H9 (cell line): ENCODE data around the gene FRYL. TPM values are rescaled to one million over a fixed set of nuclear protein-coding genes. Genes with fewer than 3 reads are reported as not detected.

Experiments
- DNase-seq: peaks from one replicate; pipeline ENCODE4 v3.0.0-alpha.2; 2017
- H2AFZ ChIP-seq: one replicate; pipeline ENCODE4 v1.6.1; 2013; ENCODE audit warnings: mild to moderate bottlenecking, low read length, control low read depth, moderate library complexity
- H2AK5ac ChIP-seq: 2 replicates; pipeline ENCODE4 v1.6.1; 2013; ENCODE audit warnings: low read length, control low read depth, mixed read lengths; ENCODE audit not compliant: insufficient read length
- H2BK120ac ChIP-seq: one replicate; pipeline ENCODE4 v1.6.1; 2013; ENCODE audit warnings: low read depth, mild to moderate bottlenecking, low read length, control low read depth, inconsistent platforms; ENCODE audit not compliant: poor library complexity, severe bottlenecking
- H2BK12ac ChIP-seq: 2 replicates; pipeline ENCODE4 v1.6.1; 2013; ENCODE audit warnings: low read length, control low read depth, mixed read lengths, low read depth; ENCODE audit not compliant: insufficient read length
- H2BK15ac ChIP-seq: 2 replicates; pipeline ENCODE4 v1.6.1; 2013; ENCODE audit warnings: low read depth, low read length, control low read depth
- H2BK20ac ChIP-seq: one replicate; pipeline ENCODE4 v1.6.1; 2013; ENCODE audit warnings: low read depth, mild to moderate bottlenecking, low read length, control low read depth, inconsistent platforms; ENCODE audit not compliant: poor library complexity, severe bottlenecking
- H2BK5ac ChIP-seq: 2 replicates; pipeline ENCODE4 v1.6.1; 2013; ENCODE audit warnings: low read length, control low read depth, mixed read lengths; ENCODE audit not compliant: insufficient read length
- H3K14ac ChIP-seq: 2 replicates; pipeline ENCODE4 v1.6.1; 2013; ENCODE audit warnings: low read length, control low read depth; ENCODE audit not compliant: insufficient read depth
- H3K18ac ChIP-seq: 2 replicates; pipeline ENCODE4 v1.6.1; 2013; ENCODE audit warnings: low read depth, mild to moderate bottlenecking, mixed read lengths, low read length, control low read depth; ENCODE audit not compliant: insufficient read length
- H3K23ac ChIP-seq: 2 replicates; pipeline ENCODE4 v1.6.1; 2013; ENCODE audit warnings: low read length, control low read depth, mixed read lengths, low read depth; ENCODE audit not compliant: insufficient read length
- H3K23me2 ChIP-seq: 2 replicates; pipeline ENCODE4 v1.6.1; 2013; ENCODE audit warnings: low read depth, mild to moderate bottlenecking, mixed read lengths, low read length, control low read depth; ENCODE audit not compliant: insufficient read length, poor library complexity, severe bottlenecking
- H3K27ac ChIP-seq: 2 replicates; pipeline ENCODE4 v1.5.1; 2013; ENCODE audit warnings: low read length, control low read depth, mixed read lengths, low read depth; ENCODE audit not compliant: insufficient read length
- H3K27me3 ChIP-seq: 2 replicates; pipeline ENCODE4 v1.6.1; 2013; ENCODE audit warnings: low read length, control low read depth, inconsistent platforms; ENCODE audit not compliant: insufficient read depth
- H3K4ac ChIP-seq: 2 replicates; pipeline ENCODE4 v1.6.1; 2013; ENCODE audit warnings: low read depth, mild to moderate bottlenecking, control low read depth, inconsistent platforms, low read length, moderate library complexity
- H3K4me1 ChIP-seq: 2 replicates; pipeline ENCODE4 v1.6.1; 2013; ENCODE audit warnings: low read length, control low read depth, inconsistent platforms; ENCODE audit not compliant: insufficient read depth
- H3K4me2 ChIP-seq: 2 replicates; pipeline ENCODE4 v1.6.1; 2013; ENCODE audit warnings: low read length, control low read depth, mixed read lengths; ENCODE audit not compliant: insufficient read length, insufficient read depth
- H3K56ac ChIP-seq: 2 replicates; pipeline ENCODE4 v1.6.1; 2013; ENCODE audit warnings: low read depth, mild to moderate bottlenecking, mixed read lengths, low read length, control low read depth; ENCODE audit not compliant: insufficient read length
- H3K79me1 ChIP-seq: 2 replicates; pipeline ENCODE4 v1.6.1; 2013; ENCODE audit warnings: low read depth, mild to moderate bottlenecking, moderate library complexity, low read length, control low read depth, inconsistent platforms; ENCODE audit not compliant: insufficient read depth, poor library complexity, severe bottlenecking
- H3K79me2 ChIP-seq: 2 replicates; pipeline ENCODE4 v1.6.1; 2013; ENCODE audit warnings: low read length, control low read depth, inconsistent platforms; ENCODE audit not compliant: insufficient read depth
- H3K9ac ChIP-seq: 2 replicates; pipeline ENCODE4 v1.6.1; 2013; ENCODE audit warnings: low read length, control low read depth, mixed read lengths; ENCODE audit not compliant: insufficient read length; ENCODE audit errors: extremely low read depth
- H3K9me3 ChIP-seq: one replicate; pipeline ENCODE4 v1.6.1; 2013; ENCODE audit warnings: low read depth, low read length, inconsistent platforms; ENCODE audit not compliant: control insufficient read depth
- H3T11ph ChIP-seq: one replicate; pipeline ENCODE4 v1.6.1; 2013; ENCODE audit warnings: mild to moderate bottlenecking, low read length, control low read depth, inconsistent platforms
- H4K20me1 ChIP-seq: one replicate; pipeline ENCODE4 v1.6.1; 2013; ENCODE audit not compliant: control insufficient read depth, insufficient read length, insufficient read depth
- H4K5ac ChIP-seq: 2 replicates; pipeline ENCODE4 v1.6.1; 2013; ENCODE audit warnings: low read depth, mild to moderate bottlenecking, mixed read lengths, low read length, control low read depth; ENCODE audit not compliant: insufficient read length
- H4K8ac ChIP-seq: replicated peaks from 2 replicates; pipeline ENCODE4 v1.6.1; 2013; ENCODE audit warnings: low read length, control low read depth, mixed read lengths, low read depth; ENCODE audit not compliant: insufficient read length
- H4K91ac ChIP-seq: 2 replicates; pipeline ENCODE4 v1.6.1; 2013; ENCODE audit warnings: low read depth, mild to moderate bottlenecking, moderate library complexity, mixed read lengths, low read length, control low read depth; ENCODE audit not compliant: insufficient read length
- H3K27ac Mint-ChIP-seq, 3 experiments: 2 replicates in 2 of 3; 3 replicates in 1 of 3; pipeline ENCODE4 v1.8.0; 2020 to 2021; ENCODE audit warnings: mixed read lengths in 3 of 3, mild to moderate bottlenecking in 1 of 3, moderate library complexity in 1 of 3
- H3K27me3 Mint-ChIP-seq: 2 replicates; pipeline ENCODE4 v1.8.0; 2021; ENCODE audit warnings: low read depth, mild to moderate bottlenecking, moderate library complexity, mixed read lengths
- H3K36me3 Mint-ChIP-seq, 3 experiments: 2 replicates in 2 of 3; 3 replicates in 1 of 3; pipeline ENCODE4 v1.8.0; 2020 to 2021; ENCODE audit warnings: low read depth in 3 of 3, mixed read lengths in 3 of 3; ENCODE audit not compliant: insufficient read depth in 1 of 3
- H3K4me1 Mint-ChIP-seq, 2 experiments: 2 replicates each; pipeline ENCODE4 v1.8.0; 2020; ENCODE audit warnings: mixed read lengths in 2 of 2
- H3K4me3 Mint-ChIP-seq, 2 experiments: 2 replicates in 1 of 2; 3 replicates in 1 of 2; pipeline ENCODE4 v1.8.0; 2020 to 2021; ENCODE audit warnings: mild to moderate bottlenecking in 2 of 2, mixed read lengths in 2 of 2, moderate library complexity in 1 of 2
- H3K9me3 Mint-ChIP-seq, 2 experiments: 2 replicates in 1 of 2; 3 replicates in 1 of 2; pipeline ENCODE4 v1.8.0; 2020; ENCODE audit warnings: mild to moderate bottlenecking in 2 of 2, mixed read lengths in 2 of 2, moderate library complexity in 1 of 2
- WGBS: extraction: QIAGEN DNeasy Blood & Tissue Kit; methylation state at CpG from one replicate; pipeline ENCODE4 v1.1.7; 2013; ENCODE audit warnings: missing lambda C conversion rate, low lambda C conversion rate, mixed read lengths; ENCODE audit not compliant: insufficient read length; ENCODE audit errors: extremely low coverage; 5-methylcytosine and 5-hydroxymethylcytosine counted together
- total RNA-seq: library from RNA; stranded (reverse); gene quantifications from 2 replicates; pipeline ENCODE4 v1.2.1, GENCODE V29; 2021
- TF ChIP-seq, protein P1 (sequence below): fragments of 200-600 bp; sonication (generic); conservative IDR thresholded peaks from 3 replicates; pipeline ENCODE4 v1.8.0; 2021; ENCODE audit warnings: antibody characterized with exemption, mild to moderate bottlenecking

FRYL gene
- total RNA-seq, 1 experiment from 2014 or later = 31.5 TPM

DNA sequence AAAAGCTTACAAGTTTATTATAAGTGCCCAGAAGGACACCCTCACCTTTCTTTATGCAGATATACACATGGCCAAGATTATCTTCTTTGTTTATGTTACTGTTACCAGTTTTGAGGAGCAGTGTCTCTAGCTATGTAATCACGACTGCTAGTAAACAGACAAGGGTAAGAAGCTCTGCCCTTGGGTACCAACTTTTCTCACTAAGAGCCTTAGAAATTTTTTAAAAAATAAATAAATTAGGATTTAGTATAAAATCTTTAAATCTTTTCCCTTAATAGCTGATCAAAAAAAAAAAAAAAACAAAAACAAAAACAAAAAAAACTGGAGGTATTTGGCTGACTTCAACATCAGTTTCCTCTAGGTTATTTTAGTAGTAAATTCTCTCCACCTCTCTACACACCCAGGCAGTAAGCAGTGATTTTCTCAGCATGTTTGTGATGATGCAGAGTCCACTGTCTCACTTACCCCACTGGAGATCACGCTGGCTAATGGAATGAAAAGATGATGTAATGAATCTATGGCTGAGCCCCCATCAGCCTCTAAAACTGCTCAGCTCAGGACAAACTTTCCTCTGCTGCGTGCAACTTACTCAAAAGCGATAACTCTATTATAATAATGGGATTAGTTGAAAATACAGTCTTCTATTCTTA, 125.9 kb downstream of the FRYL start:
- Histone ChIP-seq H3K4me1 (no peaks in the 10 kb centered on the region), H3K4me2 (no peak overlapping the region), H2AK5ac (no peak overlapping the region), H3K9ac (no peak overlapping the region), H3K14ac (no peak overlapping the region), H2BK15ac (no peak overlapping the region), H3K79me1 (no peaks in the 10 kb centered on the region), H4K5ac (no peak overlapping the region), H3K56ac (no peak overlapping the region), H2BK20ac (no peak overlapping the region), H3K23ac (no peak overlapping the region), H3K27me3 (no peaks in the 10 kb centered on the region), H3K79me2 (no peaks in the 10 kb centered on the region), H3K23me2 (no peaks in the 10 kb centered on the region), H4K8ac (no peak overlapping the region), H2BK5ac (no peak overlapping the region), H2AFZ (no peak overlapping the region), H2BK120ac (no peak overlapping the region), H2BK12ac (no peak overlapping the region), H4K91ac (no peak overlapping the region), H3K18ac (no peak overlapping the region), H4K20me1 (no peaks in the 10 kb centered on the region), H3K9me3 (no peaks in the 10 kb centered on the region), H3K4ac (no peak overlapping the region), H3K27ac (no peak overlapping the region), H3T11ph (no peak overlapping the region)
- DNase-seq = no peak
- WGBS = no CpG with 5 or more reads among the region's 4 CpGs
- TF ChIP-seq, protein P1, sequence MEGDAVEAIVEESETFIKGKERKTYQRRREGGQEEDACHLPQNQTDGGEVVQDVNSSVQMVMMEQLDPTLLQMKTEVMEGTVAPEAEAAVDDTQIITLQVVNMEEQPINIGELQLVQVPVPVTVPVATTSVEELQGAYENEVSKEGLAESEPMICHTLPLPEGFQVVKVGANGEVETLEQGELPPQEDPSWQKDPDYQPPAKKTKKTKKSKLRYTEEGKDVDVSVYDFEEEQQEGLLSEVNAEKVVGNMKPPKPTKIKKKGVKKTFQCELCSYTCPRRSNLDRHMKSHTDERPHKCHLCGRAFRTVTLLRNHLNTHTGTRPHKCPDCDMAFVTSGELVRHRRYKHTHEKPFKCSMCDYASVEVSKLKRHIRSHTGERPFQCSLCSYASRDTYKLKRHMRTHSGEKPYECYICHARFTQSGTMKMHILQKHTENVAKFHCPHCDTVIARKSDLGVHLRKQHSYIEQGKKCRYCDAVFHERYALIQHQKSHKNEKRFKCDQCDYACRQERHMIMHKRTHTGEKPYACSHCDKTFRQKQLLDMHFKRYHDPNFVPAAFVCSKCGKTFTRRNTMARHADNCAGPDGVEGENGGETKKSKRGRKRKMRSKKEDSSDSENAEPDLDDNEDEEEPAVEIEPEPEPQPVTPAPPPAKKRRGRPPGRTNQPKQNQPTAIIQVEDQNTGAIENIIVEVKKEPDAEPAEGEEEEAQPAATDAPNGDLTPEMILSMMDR = no peak
- Mint-ChIP-seq H3K9me3 (no peaks in the 10 kb centered on the region), H3K27me3 (no peaks in the 10 kb centered on the region), H3K27ac (peak overlapping the region; percentile 36 to 92 (median 50); a peak in 2 of 7 replicates), H3K4me1 (peaks cover 12 to 13% of the 10 kb centered on the region in 2 experiments), H3K4me3 (no peak overlapping the region), H3K36me3 (no peaks in the 10 kb centered on the region)
